HG02870 (cell line): ENCODE results near the gene TC2N.
A peak's percentile ranks its signal among the peaks of the same experiment; 100 is the strongest.
"Not testable (repeated sequence)": the region's sequence is repeated elsewhere in the genome, so short reads cannot be mapped to it uniquely, and the experiment has no call there.

Experiments used
- ATAC-seq: cut with Tn5 transposase; IDR thresholded peaks from one replicate; pipeline ENCODE4 v1.9.1; 2021; ENCODE audit warnings: mild to moderate bottlenecking, moderate library complexity; ENCODE audit not compliant: unreplicated experiment

The TC2N gene

DNA sequence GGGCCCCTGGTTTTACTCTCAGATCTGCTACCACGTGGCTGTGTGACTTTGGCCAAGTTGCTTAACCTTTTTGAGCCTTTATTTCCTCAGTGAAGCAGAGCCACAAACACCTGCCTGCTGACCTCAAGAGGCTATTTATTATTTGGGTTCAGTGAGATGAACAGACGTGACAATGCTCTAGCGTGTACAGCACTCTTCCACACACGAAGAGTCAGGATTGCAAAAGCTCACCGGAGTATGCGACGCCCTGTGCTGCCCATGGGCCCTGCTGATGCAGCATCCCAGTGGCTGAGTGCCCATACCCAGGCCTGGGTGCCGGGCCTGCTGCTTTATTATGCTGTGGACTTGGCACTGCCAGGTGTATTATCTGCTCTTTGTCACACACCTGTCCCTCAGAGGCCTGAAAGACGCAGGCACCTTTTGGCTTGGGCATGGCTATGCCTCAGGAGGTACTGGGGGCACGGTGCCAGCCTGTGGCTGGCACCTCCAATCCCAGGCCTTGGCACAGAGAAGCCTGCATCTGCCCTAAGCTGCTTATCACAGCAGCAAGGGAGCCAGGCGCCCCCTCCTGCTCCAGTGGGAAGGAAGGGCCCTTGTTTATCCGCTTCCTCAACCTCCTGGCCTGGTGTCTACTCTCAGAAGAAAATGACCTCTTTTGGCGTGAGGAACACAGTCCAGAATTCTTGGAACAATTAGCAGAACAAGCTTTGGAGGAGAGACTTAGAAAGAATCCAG is 22.3 kb upstream of the TC2N start:
- ATAC-seq, result no peak

DNA sequence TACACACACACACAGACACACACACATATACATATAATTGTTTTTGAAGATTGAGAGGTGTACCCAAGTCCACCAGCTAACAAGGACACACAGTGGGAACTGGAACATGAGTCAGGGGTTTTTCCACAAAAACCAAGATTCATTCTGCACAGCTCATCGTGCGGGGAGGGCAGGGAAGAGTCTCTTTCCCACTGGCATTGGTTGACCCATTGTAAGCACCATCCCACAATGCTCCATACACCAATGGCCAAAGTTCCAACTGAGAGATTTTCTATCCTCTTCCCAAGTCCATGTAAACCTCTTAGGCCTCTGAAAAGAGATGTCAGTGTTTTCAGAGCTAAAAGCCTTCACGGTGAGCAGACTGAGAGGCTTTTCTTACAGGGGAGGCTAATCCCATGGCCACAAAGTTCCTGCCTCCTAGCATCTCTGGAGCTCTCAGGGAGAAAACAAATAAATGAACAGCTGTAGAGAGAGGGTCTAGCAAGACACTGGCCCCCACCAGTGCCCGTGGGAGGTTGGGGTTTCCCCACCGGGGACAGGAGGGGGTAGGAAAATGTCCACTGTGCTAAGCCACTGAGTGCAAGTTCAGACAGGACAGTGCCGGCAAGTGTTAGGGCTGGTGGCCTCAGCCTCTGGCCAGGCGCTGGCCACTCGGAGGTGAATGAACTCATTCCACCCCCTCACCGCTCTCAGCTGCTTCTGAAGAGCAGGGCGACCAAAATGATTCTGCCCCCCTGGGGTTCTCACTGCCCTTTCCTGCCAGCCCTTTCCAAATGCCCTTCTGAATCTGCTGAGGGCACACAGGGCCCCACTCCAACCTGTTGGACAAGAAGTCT is 21.5 kb upstream of the TC2N start:
- no peak for ATAC-seq

DNA sequence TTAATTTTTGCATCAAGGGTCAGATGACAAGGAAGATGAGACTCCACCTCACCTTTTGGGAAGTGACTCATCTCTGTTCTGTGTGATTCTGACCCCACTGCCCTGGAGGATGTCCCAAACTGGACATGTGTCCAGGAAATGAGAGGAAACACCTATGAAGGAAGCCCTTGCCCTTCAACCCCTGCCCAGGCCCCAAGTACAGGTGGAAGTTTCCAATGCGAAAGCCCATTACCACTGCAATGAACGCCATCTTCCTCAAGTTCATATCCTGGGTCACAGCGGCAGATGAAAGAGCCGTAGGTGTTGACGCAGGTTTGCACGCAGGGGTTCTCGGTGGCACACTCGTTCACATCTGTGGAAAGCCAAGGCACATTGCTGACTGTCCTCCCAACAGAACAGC is 19.6 kb upstream of the TC2N start:
- ATAC-seq, result no peak

DNA sequence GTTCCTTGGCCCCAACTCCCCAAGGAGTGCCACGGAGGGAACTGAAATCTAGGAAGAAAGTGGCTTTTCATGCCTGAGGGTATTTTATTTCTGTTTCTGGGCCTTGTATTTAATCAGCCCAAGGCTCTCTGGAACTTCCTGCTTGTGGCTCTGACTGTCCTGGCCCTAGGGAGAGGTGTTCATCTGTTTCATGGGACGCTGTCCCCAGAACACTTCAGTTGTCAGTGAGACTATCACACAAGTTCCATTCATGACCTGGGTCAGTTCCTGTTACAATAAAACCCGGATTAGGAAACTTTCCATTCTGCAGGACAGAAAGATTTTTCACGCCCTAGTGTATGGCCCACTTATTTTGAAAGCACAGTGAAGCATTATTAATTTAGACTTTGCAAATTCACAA is 18.5 kb upstream of the TC2N start:
- no peak for ATAC-seq

DNA sequence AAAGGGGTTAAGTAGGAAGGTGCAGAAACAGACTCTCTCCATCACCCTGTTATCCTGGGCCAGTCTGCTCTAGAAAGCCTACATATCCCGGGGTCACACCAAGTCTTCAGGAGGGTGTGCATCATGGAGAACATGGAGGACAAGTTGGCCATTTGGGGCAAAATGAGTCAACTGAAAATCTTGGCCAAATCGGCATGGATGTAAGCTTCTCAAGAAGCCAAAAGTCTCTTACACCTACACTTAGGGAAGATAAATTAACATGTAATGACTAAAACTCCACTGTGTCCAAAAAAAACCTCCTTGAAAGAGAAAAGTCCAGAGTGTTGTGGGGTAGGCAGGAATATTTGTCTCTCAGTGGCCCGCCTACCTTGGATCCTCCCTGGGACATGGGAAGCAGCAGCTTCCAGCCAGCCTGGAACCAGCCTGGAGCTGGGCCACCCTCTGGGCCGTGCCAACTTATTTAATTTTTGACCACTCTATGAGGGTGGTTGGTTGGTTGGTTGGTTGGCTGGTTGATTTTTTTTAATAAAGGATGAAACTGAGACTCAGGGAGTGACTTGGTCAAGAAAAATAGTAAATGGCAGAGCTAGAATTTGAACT is 17.9 kb upstream of the TC2N start:
- ATAC-seq, result no peak

DNA sequence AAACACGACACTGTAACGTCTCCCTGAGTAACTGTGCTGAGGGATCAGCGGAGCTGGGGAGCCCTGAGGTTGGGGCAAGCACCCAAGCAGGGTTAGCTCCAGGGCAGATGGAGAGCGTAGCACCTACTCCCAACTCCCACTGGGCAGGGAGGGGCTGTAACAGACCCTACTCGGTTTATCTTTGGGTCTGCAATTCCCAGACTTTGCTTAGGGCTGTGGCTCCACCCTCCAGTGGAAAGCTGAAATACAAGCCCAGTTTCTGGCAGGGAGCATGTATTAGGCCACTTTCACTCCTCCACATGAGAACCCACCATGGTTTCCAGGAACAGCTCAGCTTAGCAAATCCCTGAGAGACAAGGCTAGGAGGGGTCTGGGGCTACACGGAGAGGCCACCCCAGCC is 17.3 kb upstream of the TC2N start:
- no peak for ATAC-seq

DNA sequence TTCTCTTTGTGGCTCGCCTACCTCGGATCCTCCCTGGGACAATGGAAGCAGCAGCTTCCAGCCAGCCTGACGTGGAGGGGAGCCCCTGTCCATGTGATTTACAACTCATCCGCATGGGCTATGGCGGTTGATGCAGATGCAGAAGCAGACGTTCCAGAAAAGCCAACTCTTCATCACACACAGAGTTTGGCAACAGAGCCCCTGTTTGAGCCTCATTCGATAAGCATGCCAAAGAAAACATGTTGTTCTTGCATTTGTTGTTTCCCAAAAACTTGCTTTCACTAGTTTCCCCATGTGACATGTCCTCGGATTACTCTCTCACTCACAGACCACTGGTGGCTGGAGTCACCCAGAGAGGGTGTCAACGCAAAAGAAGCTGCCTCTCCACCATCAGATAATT is 16.4 kb upstream of the TC2N start:
- no peak for ATAC-seq

DNA sequence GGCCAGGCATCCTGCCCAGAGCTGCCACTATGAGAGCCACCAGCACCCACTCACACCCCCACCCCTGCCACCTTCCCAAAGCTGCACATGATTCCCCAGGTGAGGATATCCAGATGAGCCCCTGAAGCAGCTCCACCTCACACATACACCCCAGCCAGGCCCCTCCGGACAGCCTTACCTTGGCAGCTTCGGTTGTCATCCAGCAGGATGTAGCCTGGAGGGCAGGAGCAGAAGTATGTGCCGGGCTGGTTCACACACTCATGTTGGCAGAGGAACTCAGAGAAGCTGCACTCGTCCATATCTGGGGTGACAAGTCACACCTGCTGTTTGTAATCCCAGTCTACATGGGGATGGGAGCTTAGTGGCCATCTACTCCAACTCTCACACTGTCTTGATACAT is 15.4 kb upstream of the TC2N start:
- no peak for ATAC-seq

DNA sequence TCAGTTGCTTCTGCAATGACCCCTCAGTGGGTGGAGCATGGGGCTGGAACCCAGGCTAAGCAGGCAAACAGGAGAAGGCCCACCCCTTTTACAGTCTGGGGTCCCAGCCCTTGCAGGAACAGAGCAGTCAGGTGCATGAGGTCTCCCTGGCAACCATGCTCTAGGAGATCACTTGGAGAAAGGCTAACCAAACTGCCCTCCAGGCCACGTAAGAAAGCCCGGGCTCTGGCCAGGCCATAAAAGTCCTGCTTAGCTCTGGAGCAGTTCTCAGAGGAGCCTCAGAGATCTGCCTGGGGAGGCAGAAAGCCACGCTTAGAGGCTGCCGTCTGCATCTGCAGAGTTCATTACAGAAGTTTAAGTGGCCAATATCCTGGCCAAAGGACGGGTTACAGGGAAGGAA is 15.0 kb upstream of the TC2N start:
- no peak for ATAC-seq

DNA sequence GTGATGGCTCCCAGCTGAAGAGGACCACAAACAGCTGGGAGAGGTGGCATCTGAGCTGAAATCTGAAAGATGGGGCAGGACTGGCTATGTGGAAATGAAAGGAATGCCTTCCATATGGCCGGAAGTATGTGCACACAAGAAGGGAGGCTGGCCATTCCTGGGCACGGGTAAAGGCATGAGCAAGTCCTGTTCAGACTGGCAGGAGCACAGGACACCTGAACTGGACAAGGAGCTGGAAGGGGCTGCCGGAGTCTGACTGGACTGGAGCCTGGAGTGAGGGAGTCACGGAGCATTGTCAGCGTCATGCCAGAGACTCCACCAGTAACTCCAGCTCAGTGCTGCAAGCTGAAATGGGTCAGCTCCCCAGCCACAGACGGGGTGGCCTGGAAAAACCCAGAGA is 11.9 kb upstream of the TC2N start:
- ATAC-seq, result no peak

DNA sequence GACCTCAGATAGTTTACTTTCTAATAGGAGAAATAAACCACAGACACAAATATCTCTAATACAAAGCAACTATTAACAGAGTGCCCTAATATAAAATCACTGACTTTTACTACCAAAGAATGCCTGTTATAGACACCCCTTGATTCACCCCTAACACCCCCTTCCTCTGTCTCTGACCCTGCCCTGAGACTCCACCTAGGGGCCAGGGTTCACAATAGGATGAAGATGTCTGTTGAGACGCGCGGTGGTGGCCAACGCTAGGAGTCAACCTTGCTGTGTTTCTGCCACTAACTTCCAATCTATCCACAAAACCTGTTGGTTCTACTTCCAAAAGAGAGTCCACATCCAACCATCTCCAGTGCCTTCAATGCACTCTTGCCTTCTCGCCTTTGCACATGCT is 10.9 kb upstream of the TC2N start:
- ATAC-seq, result no peak

DNA sequence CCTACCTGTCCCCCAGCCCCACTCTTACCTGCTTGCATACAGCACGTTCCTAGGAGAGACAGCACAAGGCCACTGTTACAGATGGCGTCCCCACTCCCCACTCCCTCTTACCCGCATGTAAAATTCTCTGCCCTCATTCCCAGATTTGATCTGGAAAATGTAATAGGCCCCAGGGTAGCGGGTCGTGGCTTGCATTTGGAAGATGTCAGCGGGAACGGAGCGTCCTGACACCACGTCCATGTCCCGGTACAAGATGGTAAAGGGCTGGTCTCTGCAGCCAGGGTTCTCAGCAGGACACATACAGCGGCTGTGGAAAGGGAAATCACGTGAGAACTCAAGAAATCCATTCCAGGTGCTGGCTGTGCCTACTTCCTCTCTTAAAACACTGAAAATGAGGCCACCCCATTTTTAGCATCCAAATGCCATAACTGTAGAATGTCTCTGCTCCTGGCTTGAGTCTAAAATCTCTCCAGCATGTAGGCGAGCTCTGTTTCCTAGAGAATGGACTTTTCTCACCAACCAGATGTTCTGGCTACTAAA is 10.1 kb upstream of the TC2N start:
- ATAC-seq, result no peak

DNA sequence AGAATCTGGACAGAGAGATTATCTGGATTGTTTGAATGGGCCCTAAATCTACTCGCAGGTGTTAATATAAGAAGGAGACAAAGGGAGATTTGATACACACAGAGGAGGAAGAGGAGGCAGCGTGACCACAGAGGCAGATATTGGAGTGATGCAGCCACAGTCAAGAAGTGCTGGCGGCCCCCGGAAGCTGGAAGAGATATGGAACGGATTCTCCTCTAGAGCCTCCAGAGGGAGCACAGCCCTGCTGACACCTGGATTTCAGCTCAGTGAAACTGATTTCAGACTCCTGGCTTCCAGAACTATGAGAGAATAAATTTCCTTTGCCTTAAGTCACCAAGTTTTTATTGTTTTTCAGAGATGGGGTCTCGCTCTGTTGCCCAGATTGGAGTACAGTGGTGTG is 9.2 kb upstream of the TC2N start:
- no peak for ATAC-seq

DNA sequence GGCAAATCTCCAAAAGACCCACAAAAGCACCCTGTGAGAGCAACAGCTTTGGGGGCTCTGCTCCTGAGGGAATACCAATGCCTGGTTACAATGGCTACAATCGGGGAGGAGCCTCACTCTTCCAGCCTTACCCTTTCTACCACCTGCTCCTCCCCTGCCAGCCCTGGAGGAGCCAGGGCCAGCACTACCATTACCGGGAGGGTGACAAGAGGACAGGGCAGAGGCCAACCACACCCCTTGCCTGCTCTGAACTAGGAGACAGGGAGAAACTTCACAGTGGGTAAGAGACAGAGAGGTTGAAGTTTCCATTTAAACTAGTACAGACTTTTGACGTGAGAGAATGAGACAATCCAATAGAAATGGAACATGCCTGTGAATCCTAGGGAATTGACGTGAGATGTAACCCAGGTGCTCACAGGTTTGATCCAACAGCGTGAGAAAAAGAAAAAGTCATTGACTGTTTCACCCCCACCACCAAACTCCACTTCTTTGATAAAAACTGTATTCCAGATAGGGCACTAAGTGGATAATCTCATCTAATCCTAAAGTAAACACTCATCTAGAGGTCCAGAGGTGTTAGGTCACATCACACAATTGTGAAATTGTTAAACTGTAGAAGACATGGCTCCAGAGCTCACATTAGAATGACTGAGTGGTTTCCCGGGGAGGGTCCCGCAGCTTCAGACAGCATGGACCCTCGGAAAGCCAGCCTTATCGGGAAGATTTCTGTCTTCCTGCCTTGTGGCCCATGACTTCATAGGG is 8.4 kb upstream of the TC2N start:
- ATAC-seq, result no peak

DNA sequence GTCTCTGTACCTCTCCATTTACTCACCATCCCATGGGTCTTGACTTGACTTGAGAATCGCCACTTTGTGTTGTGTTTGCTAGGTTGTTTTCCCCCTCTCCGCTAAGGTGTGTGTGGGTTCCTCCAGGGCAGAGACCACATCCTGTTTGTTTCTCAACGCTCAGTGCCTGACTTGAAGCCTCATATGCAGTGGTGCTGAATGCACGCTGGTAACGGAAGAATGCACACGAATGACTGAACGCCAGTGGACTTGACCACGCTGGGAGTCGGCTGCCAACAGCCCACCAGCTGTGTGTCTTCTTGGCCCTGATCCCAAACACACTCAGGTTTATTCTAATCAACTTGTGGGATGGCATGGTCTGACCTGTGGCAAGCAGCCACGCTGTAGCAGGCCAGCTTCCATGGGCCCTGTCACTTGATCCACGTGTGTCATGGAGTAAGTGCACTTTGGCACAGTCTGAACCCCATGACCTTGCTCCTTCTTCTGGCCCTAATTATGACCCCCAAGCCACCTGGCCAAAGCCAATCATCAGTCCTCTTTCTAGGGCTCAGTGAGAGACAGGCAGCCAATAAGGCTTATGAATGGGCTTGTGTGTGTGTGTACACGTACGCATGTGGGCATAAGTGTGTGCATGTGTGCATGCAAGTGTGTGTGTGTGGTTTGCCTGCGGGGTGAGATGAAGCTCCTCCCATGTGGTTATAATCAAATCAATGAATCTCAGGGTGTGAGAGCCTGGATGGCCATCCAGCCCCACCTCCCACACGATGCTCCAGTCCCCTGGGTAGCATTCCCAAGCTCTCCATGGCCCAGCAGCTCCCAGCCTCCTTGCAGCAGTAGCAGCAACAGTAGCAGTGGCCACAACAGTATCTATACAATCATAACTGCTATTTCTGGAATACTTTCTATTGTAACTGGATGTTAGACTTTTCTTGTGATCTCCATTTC is 6.4 kb upstream of the TC2N start:
- ATAC-seq, result peak; percentile 59

DNA sequence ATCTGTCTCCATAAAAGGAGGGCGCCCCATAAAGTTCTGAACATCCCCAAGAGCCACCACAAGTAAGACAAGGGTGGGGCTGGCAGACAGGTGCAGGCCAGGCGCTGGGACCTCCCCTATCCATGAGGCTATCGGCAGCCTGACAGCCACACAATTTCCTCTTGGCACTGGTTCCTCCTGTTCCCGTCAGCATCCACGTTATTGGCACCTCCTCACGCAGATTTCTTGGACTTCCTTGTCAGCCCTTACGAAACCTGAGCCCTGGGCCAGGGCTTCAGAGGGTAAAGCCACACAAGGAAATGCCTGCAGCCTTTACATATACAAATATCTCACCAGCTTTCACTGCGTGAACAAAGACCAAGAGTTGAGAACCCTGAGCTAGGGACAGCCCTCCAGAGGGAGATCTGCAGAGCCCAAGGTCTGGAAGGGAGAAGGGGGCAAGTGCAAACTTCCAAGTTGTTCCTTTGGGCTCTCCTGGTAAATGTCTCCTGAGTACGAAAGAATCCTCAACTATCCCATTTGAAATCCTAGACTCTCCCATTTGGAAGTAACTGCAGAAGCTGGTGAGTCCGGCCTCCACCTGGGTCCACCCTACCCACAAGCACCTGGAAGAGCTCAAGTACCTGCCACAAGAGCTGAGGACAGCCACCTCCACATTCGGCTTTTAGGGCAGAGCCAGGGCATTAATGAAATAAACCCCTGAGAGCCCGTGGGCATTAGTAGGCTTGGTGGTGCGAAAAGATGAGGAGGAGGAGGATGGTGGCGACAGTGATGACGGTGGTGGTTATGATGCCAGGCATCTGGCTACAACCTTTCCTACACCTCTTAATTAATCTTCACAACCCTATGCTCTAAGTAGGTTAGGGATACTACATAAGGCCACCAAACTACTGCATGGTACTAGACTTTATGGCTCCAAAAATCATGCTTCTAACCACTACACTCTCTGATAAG is 5.5 kb upstream of the TC2N start:
- peak; percentile 10 for ATAC-seq

DNA sequence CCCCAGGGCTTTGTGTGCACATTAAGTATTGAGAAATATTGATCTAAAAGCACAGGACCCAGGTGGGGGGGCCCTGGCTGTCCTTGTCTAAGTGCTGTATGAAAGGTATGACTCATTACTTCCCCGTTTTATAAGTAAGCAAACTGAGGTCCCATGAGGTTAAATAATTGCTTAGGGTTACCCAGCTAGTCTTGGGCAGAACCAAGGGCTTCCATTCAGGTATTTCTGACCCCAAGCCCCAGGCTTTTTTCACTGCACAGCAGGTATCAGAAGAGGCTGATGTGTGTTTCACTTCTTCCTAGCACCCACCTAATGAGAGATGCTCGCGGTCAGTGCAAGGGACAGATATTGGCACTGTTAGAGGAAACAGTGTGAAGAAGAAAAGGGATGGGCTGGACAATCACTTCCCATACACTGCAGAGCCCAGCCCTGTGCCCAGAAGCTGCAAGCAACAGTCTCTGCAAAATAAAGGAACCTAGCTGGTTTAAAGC is 4.7 kb upstream of the TC2N start:
- peak; percentile 58 for ATAC-seq

DNA sequence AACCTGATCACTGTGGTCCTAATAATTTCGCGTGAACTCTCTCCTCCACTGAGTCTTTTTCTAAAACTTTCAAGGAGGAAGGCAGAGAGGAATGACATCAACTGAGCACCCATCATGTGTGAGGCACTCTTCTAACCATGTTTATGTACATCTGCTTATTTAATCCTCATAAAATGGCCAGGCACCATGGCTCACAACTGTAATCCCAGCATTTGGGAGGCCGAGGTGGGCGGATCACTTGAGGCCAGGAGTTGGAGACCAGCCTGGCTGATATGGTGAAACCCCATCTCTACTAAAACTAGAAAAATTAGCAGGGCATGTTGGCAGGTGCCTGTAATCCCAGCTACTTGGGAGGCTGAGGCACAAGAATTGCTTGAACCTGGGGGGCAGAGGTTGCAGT is 4.1 kb upstream of the TC2N start:
- not testable (repeated sequence) for ATAC-seq

DNA sequence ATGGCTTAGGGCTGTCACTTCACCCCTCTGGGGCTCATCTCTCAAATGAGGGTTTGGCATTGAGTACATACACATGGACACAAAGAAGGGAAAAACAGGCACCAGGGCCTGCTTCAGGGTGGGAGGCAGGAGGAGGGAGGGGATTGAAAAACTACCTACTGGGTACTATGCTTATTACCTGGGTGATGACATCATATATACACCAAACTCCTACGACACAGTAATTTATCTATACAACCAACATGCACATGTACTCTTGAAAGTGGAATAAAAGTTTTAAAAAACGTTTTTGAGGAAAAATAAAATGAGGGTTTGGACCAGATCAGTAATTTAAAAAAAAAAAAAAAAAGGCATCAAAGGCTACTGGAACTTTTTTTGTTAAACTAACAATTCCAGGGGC is 3.6 kb upstream of the TC2N start:
- ATAC-seq, result no peak
